ENCODE results near the gene GPATCH8.
A peak's percentile ranks its signal among the peaks of the same experiment; 100 is the strongest.
"Not testable (repeated sequence)": the region's sequence is repeated elsewhere in the genome, so short reads cannot be mapped to it uniquely, and the experiment has no call there.

GPATCH8 gene

GRCh38 chr17:44397479-44398440 is 105.4 kb downstream of the GPATCH8 start:
- DNase-seq (ENCODE audit: low spot score in 2 of 2) (no peak), ATAC-seq (no peak)
- Mint-ChIP-seq H3K4me1 (peaks cover 27% of the 10 kb centered on the region), H3K27ac (peak overlapping the region; percentile 82), H3K9me3 (no peaks in the 10 kb centered on the region), H3K4me3 (no peak overlapping the region), H3K36me3 (peaks cover 75% of the 10 kb centered on the region)

- Mint-ChIP-seq H3K4me3 (no peak overlapping the region), H3K36me3 (peaks cover 66% of the 10 kb centered on the region), H3K27ac (peak overlapping the region; percentile 82), H3K9me3 (no peaks in the 10 kb centered on the region), H3K4me1 (peaks cover 24% of the 10 kb centered on the region)
- ATAC-seq = no peak
- DNase-seq (ENCODE audit: low spot score in 2 of 2) = no peak
These were observed 106.3 kb downstream of the GPATCH8 start for GRCh38 chr17:44396946-44397345.

- peaks cover 22% of the 10 kb centered on the region for H3K4me1 Mint-ChIP-seq
- H3K9me3 Mint-ChIP-seq = no peaks in the 10 kb centered on the region
- DNase-seq (ENCODE audit: low spot score in 2 of 2) (no peak), ATAC-seq (no peak)
- no peak overlapping the region for H3K4me3 Mint-ChIP-seq
- peaks cover 45% of the 10 kb centered on the region for H3K36me3 Mint-ChIP-seq
- no peak overlapping the region for H3K27ac Mint-ChIP-seq
These were observed 108.4 kb downstream of the GPATCH8 start for GRCh38 chr17:44394833-44395232.

- peaks cover 38% of the 10 kb centered on the region for H3K36me3 Mint-ChIP-seq
- not testable (repeated sequence) for H3K9me3 Mint-ChIP-seq; H3K27ac Mint-ChIP-seq; DNase-seq (ENCODE audit: low spot score in 2 of 2); H3K4me3 Mint-ChIP-seq; ATAC-seq
- peaks cover 26% of the 10 kb centered on the region for H3K4me1 Mint-ChIP-seq
These were observed 109.1 kb downstream of the GPATCH8 start for GRCh38 chr17:44394112-44394511.

GRCh38 chr17:44390250-44390870 is 112.8 kb downstream of the GPATCH8 start:
- H3K4me1 Mint-ChIP-seq = peaks cover 17% of the 10 kb centered on the region
- H3K36me3 Mint-ChIP-seq = peaks cover 8% of the 10 kb centered on the region
- no peak overlapping the region for H3K27ac Mint-ChIP-seq
- no peaks in the 10 kb centered on the region for H3K9me3 Mint-ChIP-seq
- no peak overlapping the region for H3K4me3 Mint-ChIP-seq
- ATAC-seq = no peak
- DNase-seq (ENCODE audit: low spot score in 2 of 2) = no peak

- no peaks in the 10 kb centered on the region for H3K9me3 Mint-ChIP-seq
- peaks cover 20% of the 10 kb centered on the region for H3K4me1 Mint-ChIP-seq
- H3K27ac Mint-ChIP-seq = no peak overlapping the region
- peaks cover 8% of the 10 kb centered on the region for H3K36me3 Mint-ChIP-seq
- DNase-seq (ENCODE audit: low spot score in 2 of 2) = no peak
- H3K4me3 Mint-ChIP-seq = no peak overlapping the region
- ATAC-seq = no peak
These were observed 113.4 kb downstream of the GPATCH8 start for GRCh38 chr17:44389723-44390202.

- Mint-ChIP-seq H3K4me3 (no peak within 1 kb of the TSS), H3K27ac (peak within 1 kb of the TSS; percentile 50), H3K4me1 (peaks cover 25% of the 10 kb centered on the region), H3K36me3 (peaks cover 3% of the 10 kb centered on the region), H3K9me3 (no peaks in the 10 kb centered on the region)
- no peak for DNase-seq (ENCODE audit: low spot score in 2 of 2)
- ATAC-seq = no peak
These were observed 113.9 kb downstream of the GPATCH8 start, which contains the start of gene ITGA2B for GRCh38 chr17:44389281-44389680. Gene ITGA2B (minus strand): TSS chr17:44389649. CDS start chr17:44389473, 176 bp downstream.

GRCh38 chr17:44387804-44388203 is 115.4 kb downstream of the GPATCH8 start:
- DNase-seq (ENCODE audit: low spot score in 2 of 2) (no peak), ATAC-seq (no peak)
- peaks cover 17% of the 10 kb centered on the region for H3K4me1 Mint-ChIP-seq
- no peaks in the 10 kb centered on the region for H3K36me3 Mint-ChIP-seq
- H3K9me3 Mint-ChIP-seq = no peaks in the 10 kb centered on the region
- H3K4me3 Mint-ChIP-seq = no peak overlapping the region
- H3K27ac Mint-ChIP-seq = no peak overlapping the region

GRCh38 chr17:44386182-44386525 is 117.1 kb downstream of the GPATCH8 start:
- no peak overlapping the region for H3K27ac Mint-ChIP-seq
- no peaks in the 10 kb centered on the region for H3K36me3 Mint-ChIP-seq
- H3K9me3 Mint-ChIP-seq = no peaks in the 10 kb centered on the region
- no peak for ATAC-seq
- H3K4me1 Mint-ChIP-seq = peaks cover 17% of the 10 kb centered on the region
- no peak for DNase-seq (ENCODE audit: low spot score in 2 of 2)
- peak overlapping the region; percentile 69 for H3K4me3 Mint-ChIP-seq

- ATAC-seq (peak; percentile 86), DNase-seq (ENCODE audit: low spot score in 2 of 2) (peak; percentile 83 to 88)
- no peak overlapping the region for H3K27ac Mint-ChIP-seq
These were observed 117.7 kb downstream of the GPATCH8 start for GRCh38 chr17:44385287-44386181.

GRCh38 chr17:44384823-44385286 is 118.4 kb downstream of the GPATCH8 start:
- peak overlapping the region; percentile 69 for H3K4me3 Mint-ChIP-seq
- ATAC-seq (no peak), DNase-seq (ENCODE audit: low spot score in 2 of 2) (no peak)
- H3K9me3 Mint-ChIP-seq = no peaks in the 10 kb centered on the region
- peaks cover 16% of the 10 kb centered on the region for H3K4me1 Mint-ChIP-seq
- H3K36me3 Mint-ChIP-seq = no peaks in the 10 kb centered on the region
- no peak overlapping the region for H3K27ac Mint-ChIP-seq

More at GRCh38 chr17:44385287-44386181, 117.7 kb downstream of the GPATCH8 start:
- H3K9me3 Mint-ChIP-seq = no peaks in the 10 kb centered on the region
- H3K36me3 Mint-ChIP-seq = no peaks in the 10 kb centered on the region
- H3K4me3 Mint-ChIP-seq = peak overlapping the region; percentile 69
- H3K4me1 Mint-ChIP-seq = peaks cover 17% of the 10 kb centered on the region

GRCh38 chr17:44384281-44384822 is 118.9 kb downstream of the GPATCH8 start:
- Mint-ChIP-seq H3K4me3 (peak overlapping the region; percentile 69), H3K4me1 (peaks cover 11% of the 10 kb centered on the region), H3K9me3 (no peaks in the 10 kb centered on the region), H3K27ac (no peak overlapping the region), H3K36me3 (no peaks in the 10 kb centered on the region)
- ATAC-seq = no peak
- no peak for DNase-seq (ENCODE audit: low spot score in 2 of 2)

- no peak for ATAC-seq
- DNase-seq (ENCODE audit: low spot score in 2 of 2) = no peak
- Mint-ChIP-seq H3K4me1 (peaks cover 9% of the 10 kb centered on the region), H3K36me3 (no peaks in the 10 kb centered on the region), H3K4me3 (peak overlapping the region; percentile 69), H3K9me3 (no peaks in the 10 kb centered on the region), H3K27ac (no peak overlapping the region)
These were observed 119.3 kb downstream of the GPATCH8 start for GRCh38 chr17:44383861-44384260.

GRCh38 chr17:44383363-44383762 is 119.8 kb downstream of the GPATCH8 start:
- Mint-ChIP-seq H3K4me1 (peaks cover 9% of the 10 kb centered on the region), H3K27ac (no peak overlapping the region), H3K9me3 (no peaks in the 10 kb centered on the region), H3K36me3 (peaks cover 5% of the 10 kb centered on the region), H3K4me3 (no peak overlapping the region)
- no peak for DNase-seq (ENCODE audit: low spot score in 2 of 2)
- no peak for ATAC-seq

Data from stimulated activated effector memory CD8-positive, alpha-beta T cell treated with anti-CD3 and anti-CD28 coated beads, Interleukin-12 subunit alpha, Interleukin-12 subunit beta, amount 100 ng/mL, for 72 hours (primary cell).